Fibroblast of the aortic adventitia (primary cell): ENCODE results near the gene ZNF775. TPM values are rescaled to one million over a fixed set of nuclear protein-coding genes. Genes with fewer than 3 reads are reported as not detected.

Source experiments
- DNase-seq: peaks from one replicate; pipeline ENCODE4 v3.0.0-alpha.2; 2010; ENCODE audit warnings: low read depth
- H3K4me3 ChIP-seq: 2 replicates; pipeline ENCODE4 v1.5.1; 2011; ENCODE audit warnings: low read depth, mild to moderate bottlenecking, control low read depth, low read length, moderate library complexity
- CTCF ChIP-seq: IDR thresholded peaks from 2 replicates; pipeline ENCODE4 v1.5.1; 2011; ENCODE audit warnings: mild to moderate bottlenecking, low read length, control low read depth, inconsistent platforms; ENCODE audit not compliant: insufficient read depth
- total RNA-seq: library from RNA; depleted of rRNA; stranded (reverse); fragments of >200 nt; gene quantifications from 2 replicates; pipeline ENCODE4 v1.2.3, GENCODE V29; 2012; ENCODE audit warnings: low replicate concordance

ZNF775 gene
- total RNA-seq, 1 donor: 2.8 TPM

GRCh38 chr7:150399421-150400007, 20.4 kb downstream of the ZNF775 start:
- DNase-seq: no peak
- TF ChIP-seq CTCF: no peak
- H3K4me3 ChIP-seq: no peak overlapping the region

- no peak for TF ChIP-seq CTCF
- DNase-seq: peak; percentile 22
- no peak overlapping the region for H3K4me3 ChIP-seq
Measured at GRCh38 chr7:150400008-150400787, 21.1 kb downstream of the ZNF775 start.

GRCh38 chr7:150400788-150401423, 21.8 kb downstream of the ZNF775 start:
- TF ChIP-seq CTCF: no peak
- no peak for DNase-seq
- no peak overlapping the region for H3K4me3 ChIP-seq

GRCh38 chr7:150401424-150401790, 22.3 kb downstream of the ZNF775 start:
- no peak overlapping the region for H3K4me3 ChIP-seq
- no peak for TF ChIP-seq CTCF
- no peak for DNase-seq

- no peak for TF ChIP-seq CTCF
- no peak for DNase-seq
- H3K4me3 ChIP-seq: no peak overlapping the region
Measured at GRCh38 chr7:150401861-150402631, 22.9 kb downstream of the ZNF775 start.

GRCh38 chr7:150402671-150403321, 23.7 kb downstream of the ZNF775 start:
- no peak for TF ChIP-seq CTCF
- H3K4me3 ChIP-seq: no peak overlapping the region
- no peak for DNase-seq
